Sciatic nerve (tissue), 2 donors: ENCODE results near the gene DGKD. TPM values are rescaled to one million over a fixed set of nuclear protein-coding genes. Genes with fewer than 3 reads are reported as not detected.
A peak's percentile ranks its signal among the peaks of the same experiment; 100 is the strongest.

Experiments used
- ATAC-seq: fragments of 200-7000 bp; cut with Tn5 transposase; one replicate; pipeline ENCODE4 v1.9.1; 2020; ENCODE audit warnings: mild to moderate bottlenecking, moderate library complexity
- DNase-seq: peaks from one replicate; pipeline ENCODE4 v3.0.0-alpha.2; 2020; ENCODE audit warnings: low spot score
- intact Hi-C: fragments of 100-400 bp; cut with DNase I; formaldehyde crosslinking; loops from one replicate; pipeline ENCODE4 v1.14.2; 2022
- total RNA-seq: library from RNA; stranded (reverse); fragmentation: NEBNext Ultra II Directional; extraction: Animal tissue kit (Norgen Biotek cat#: 25700); gene quantifications from one replicate; pipeline ENCODE4 v1.2.1, GENCODE V29; 2021
- donor health status: DM: no; HTN: no; CAD: no.
- donor health status: DM: no; HTN: no; CAD: no.

DGKD gene
- total RNA-seq = 35.8 TPM

- DNase-seq (peak; percentile 74), ATAC-seq (peak; percentile 75)
- intact Hi-C loops = loop anchor here (10.0 kb wide), 1 partner anchor 91 kb away; no protein-coding TSS in a partner anchor
These were observed at the start of gene DGKD for GRCh38 chr2:233353769-233354499. DGKD (plus strand) TSS chr2:233354494; CDS start chr2:233354519, 25 bp downstream.

- intact Hi-C loops = no loop called here
- no peak for ATAC-seq
These were observed 46.7 kb upstream of the DGKD start, which contains the start of gene SAG for GRCh38 chr2:233307565-233307964. SAG (plus strand) TSS chr2:233307816; CDS start chr2:233309190, 1,374 bp downstream.

GRCh38 chr2:233311241-233311926 is 42.9 kb upstream of the DGKD start:
- DNase-seq (no peak), ATAC-seq (no peak)
- intact Hi-C loops = no loop called here

More at GRCh38 chr2:233307565-233307964, 46.7 kb upstream of the DGKD start, which contains the start of gene SAG:
- DNase-seq = no peak

GRCh38 chr2:233312874-233313273 is 41.4 kb upstream of the DGKD start:
- intact Hi-C loops = no loop called here
- ATAC-seq = no peak
- DNase-seq = no peak

GRCh38 chr2:233314180-233314925 is 39.9 kb upstream of the DGKD start:
- DNase-seq (no peak), ATAC-seq (no peak)
- intact Hi-C loops = no loop called here

- intact Hi-C loops = no loop called here
- DNase-seq = no peak
- ATAC-seq = no peak
These were observed 36.9 kb upstream of the DGKD start for GRCh38 chr2:233317196-233317943.

- ATAC-seq = no peak
- DNase-seq = no peak
- intact Hi-C loops = no loop called here
These were observed 35.0 kb upstream of the DGKD start for GRCh38 chr2:233319256-233319655.

GRCh38 chr2:233320470-233320869 is 33.8 kb upstream of the DGKD start:
- ATAC-seq (no peak), DNase-seq (no peak)
- intact Hi-C loops = no loop called here

GRCh38 chr2:233321166-233321565 is 33.1 kb upstream of the DGKD start:
- no peak for DNase-seq
- intact Hi-C loops = no loop called here
- ATAC-seq = no peak

GRCh38 chr2:233323851-233324250 is 30.4 kb upstream of the DGKD start:
- ATAC-seq (no peak), DNase-seq (no peak)
- intact Hi-C loops = no loop called here

- intact Hi-C loops = no loop called here
- no peak for ATAC-seq
- no peak for DNase-seq
These were observed 29.0 kb upstream of the DGKD start for GRCh38 chr2:233325256-233325655.

- ATAC-seq (no peak), DNase-seq (no peak)
- intact Hi-C loops = no loop called here
These were observed 28.5 kb upstream of the DGKD start for GRCh38 chr2:233325814-233326213.

- no peak for DNase-seq
- intact Hi-C loops = no loop called here
- no peak for ATAC-seq
These were observed 27.8 kb upstream of the DGKD start for GRCh38 chr2:233326500-233326899.

GRCh38 chr2:233328922-233329321 is 25.4 kb upstream of the DGKD start:
- DNase-seq = no peak
- intact Hi-C loops = no loop called here
- ATAC-seq = no peak

- ATAC-seq = no peak
- DNase-seq = no peak
- intact Hi-C loops = no loop called here
These were observed 24.7 kb upstream of the DGKD start for GRCh38 chr2:233329489-233330135.

- ATAC-seq = peak; percentile 90
- intact Hi-C loops = no loop called here
- peak; percentile 64 for DNase-seq
These were observed 22.8 kb upstream of the DGKD start for GRCh38 chr2:233331536-233331935.

GRCh38 chr2:233332125-233332524 is 22.2 kb upstream of the DGKD start:
- no peak for DNase-seq

GRCh38 chr2:233334915-233335314 is 19.4 kb upstream of the DGKD start:
- ATAC-seq (no peak), DNase-seq (no peak)
- intact Hi-C loops = no loop called here

More at GRCh38 chr2:233332125-233332524, 22.2 kb upstream of the DGKD start:
- intact Hi-C loops = no loop called here
- no peak for ATAC-seq
